GM21786 (cell line): Measurements from ENCODE around the gene ARMH4.

ENCODE experiments used
- ATAC-seq: cut with Tn5 transposase; IDR thresholded peaks from one replicate; pipeline ENCODE4 v1.9.1; 2021; ENCODE audit not compliant: unreplicated experiment

Gene ARMH4

GRCh38 chr14:58100735-58101368 is 51.2 kb downstream of the ARMH4 start:
- ATAC-seq: no peak

GRCh38 chr14:58099682-58100081 is 52.3 kb downstream of the ARMH4 start:
- no peak for ATAC-seq

DNA sequence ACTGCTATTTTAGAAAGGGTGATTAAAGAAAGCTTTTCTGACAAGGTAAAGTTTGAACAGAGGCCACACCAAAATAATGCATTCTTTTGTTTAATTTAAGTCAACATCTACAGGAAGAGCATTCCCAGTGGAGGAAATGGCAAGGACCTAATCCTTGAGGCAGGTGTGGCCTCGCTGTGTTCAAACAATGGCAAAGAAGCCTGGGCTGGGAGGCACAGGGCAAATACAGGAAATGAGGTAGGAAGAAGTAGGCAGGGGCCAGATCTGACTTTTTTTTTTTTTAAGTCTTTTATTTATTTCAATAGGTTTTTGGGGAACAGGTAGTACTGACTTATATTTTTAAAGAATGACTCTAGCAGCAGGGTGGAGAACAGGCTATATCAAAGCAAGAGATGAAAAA is 53.5 kb downstream of the ARMH4 start:
- ATAC-seq: no peak

- no peak for ATAC-seq
These were observed 55.3 kb downstream of the ARMH4 start for GRCh38 chr14:58096731-58097130.

- ATAC-seq: no peak
These were observed 60.0 kb downstream of the ARMH4 start for GRCh38 chr14:58091883-58092630.

DNA sequence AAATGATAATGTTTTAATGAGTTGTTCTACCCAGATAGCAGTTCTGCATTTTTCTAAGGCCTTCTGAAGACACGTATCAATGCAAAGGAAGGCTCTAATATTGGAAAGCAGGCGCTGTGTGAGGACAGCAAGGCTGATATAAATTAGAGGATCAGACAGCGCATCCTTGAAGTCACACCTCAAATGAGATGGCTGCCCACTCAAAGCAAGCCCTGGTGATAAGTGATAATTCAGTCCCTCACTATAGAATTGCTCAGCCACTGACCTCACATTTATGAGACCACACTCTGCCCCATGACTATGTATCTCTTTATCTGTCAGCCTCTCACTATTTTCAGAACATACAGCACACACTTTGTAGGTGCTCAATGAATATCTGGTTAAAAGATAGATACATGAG is 62.4 kb downstream of the ARMH4 start:
- ATAC-seq: no peak

DNA sequence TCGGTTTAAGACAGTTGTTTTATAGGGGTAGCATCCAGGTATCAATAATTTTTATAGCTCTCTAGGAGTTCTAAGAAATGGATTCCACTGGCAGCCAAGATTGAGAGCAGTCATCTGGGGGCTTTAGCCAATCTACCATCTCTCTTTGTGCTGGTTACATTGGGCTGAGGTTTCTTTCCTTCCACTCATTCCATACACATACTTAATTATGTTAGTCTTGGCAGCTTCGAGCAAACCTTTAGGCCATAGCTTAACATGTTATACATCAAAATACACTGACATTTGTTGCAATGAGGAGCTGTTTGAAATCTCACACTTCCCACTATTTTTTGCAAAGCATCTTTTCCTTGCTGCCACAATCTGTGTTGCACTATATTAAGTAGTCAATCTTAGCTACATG is 63.1 kb downstream of the ARMH4 start:
- ATAC-seq: no peak

GRCh38 chr14:58085877-58086276 is 66.1 kb downstream of the ARMH4 start:
- no peak for ATAC-seq

DNA sequence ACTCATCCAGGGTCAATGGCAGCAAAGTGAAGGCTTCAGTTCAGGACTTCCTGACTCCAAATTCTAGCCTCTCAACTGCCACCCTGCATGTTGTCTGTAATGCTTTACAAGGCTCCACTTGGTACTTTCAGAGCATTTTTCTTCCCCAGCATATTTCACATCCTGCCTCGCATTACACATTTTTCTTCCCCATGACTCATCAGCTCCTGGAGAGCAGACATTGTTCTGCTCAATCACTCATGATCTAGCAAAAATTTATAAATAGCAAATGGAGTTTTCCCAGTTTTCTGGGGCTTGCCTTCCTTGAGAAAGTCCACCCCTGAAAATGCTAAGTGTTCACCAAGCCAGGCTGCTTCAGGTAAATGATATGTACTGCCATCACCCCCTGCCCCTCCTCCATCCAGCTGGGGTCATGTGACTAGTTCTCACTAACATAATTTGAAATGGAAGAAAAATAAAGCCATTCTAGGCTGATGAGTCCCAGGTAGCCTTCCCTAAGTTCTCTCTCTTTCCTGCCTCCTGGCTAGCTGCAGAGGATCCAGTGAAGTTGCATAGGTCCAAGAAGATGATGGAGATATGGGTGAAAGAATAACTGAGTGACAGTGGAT is 69.4 kb downstream of the ARMH4 start:
- no peak for ATAC-seq

GRCh38 chr14:58082011-58082410 is 70.0 kb downstream of the ARMH4 start:
- ATAC-seq: no peak

GRCh38 chr14:58078471-58078870 is 73.5 kb downstream of the ARMH4 start:
- ATAC-seq: no peak

GRCh38 chr14:58078068-58078467 is 73.9 kb downstream of the ARMH4 start:
- no peak for ATAC-seq

- ATAC-seq: no peak
These were observed 74.4 kb downstream of the ARMH4 start for GRCh38 chr14:58077621-58078020.

GRCh38 chr14:58073516-58073915 is 78.5 kb downstream of the ARMH4 start:
- ATAC-seq: no peak

DNA sequence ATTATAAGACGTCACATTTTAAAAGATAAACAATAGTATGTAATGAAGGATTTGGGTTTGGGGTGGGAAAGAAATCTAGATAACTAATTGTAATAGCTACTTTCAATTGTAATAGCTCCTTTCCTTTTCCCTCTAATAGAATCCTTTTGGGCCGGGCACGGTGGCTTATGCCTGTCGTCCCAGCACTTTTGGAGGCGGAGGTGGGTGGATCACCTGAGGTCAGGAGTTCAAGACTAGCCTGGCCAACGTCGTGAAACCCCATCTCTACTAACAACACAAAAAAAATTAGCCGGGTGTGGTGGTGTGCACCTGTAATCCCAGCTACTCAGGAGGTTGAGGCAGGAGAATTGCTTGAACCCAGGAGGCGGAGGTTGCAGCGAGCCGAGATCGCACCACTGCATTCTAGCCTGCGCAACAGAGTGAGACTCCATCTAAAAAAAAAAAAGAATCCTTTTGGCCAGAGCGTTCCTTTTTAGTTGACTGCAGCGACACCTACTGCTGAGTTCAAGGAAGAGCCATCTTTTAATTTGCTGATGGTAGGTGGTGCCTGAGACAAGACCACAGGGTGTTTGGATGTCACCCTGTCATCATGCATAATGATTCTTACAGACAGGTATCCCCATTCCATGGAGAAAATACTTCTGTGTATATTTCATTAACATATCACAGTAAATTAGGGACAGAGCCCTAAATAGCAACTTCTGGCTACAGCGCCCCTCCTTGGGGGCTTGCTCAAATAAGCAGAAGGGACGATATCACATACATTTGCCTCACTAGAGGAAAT is 79.5 kb downstream of the ARMH4 start:
- ATAC-seq: peak; percentile 78

GRCh38 chr14:58071341-58071740 is 80.7 kb downstream of the ARMH4 start:
- ATAC-seq: no peak

DNA sequence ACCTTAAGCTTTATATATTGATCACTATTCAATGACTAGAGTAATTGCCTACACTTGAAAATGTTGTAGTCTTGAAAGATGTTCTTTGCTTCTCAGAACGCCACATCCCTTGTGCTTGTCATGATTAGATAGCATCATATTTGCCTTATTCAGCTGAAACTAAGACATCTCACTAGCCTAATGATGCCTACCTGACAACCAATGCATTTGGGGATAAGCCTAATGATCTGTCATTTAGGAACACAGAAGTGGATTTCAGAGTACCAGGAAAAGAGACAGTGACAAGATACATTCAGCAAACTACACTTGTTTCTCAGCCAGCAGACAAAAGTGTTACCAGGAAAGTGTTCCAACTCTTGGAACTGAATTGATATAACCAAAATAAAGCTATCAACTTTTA is 83.7 kb downstream of the ARMH4 start:
- no peak for ATAC-seq

DNA sequence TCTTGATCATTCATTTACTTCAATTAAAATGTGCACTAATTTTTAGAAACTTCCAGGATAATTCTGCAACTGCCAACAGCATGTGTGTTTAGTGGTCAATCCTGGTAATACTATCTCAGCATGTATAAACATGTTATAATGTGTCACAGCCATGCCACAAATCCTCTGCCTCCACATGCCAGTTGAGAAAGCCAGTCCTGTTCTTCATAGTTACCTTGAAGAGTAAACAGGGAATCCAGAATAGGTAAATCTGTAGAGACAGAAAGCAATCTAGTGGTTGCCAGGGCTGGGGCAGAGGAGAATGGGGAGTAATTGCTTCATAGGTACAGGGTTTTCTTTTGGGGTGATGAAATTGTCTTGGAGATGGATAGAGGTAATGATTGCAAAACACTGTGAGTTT is 85.9 kb downstream of the ARMH4 start:
- no peak for ATAC-seq

GRCh38 chr14:58061581-58061980 is 90.4 kb downstream of the ARMH4 start:
- no peak for ATAC-seq

GRCh38 chr14:58060898-58061297 is 91.1 kb downstream of the ARMH4 start:
- no peak for ATAC-seq

GRCh38 chr14:58060077-58060476 is 91.9 kb downstream of the ARMH4 start:
- ATAC-seq: no peak

GRCh38 chr14:58059126-58059525 is 92.9 kb downstream of the ARMH4 start:
- ATAC-seq: no peak
